K562 (cell line): Measurements from ENCODE around the gene SEMA3G. TPM values are rescaled to one million over a fixed set of nuclear protein-coding genes. Genes with fewer than 3 reads are reported as not detected.

Experiments used
- DEAF1 ChIP-seq: fragments of 450-650 bp; formaldehyde crosslinking; IDR thresholded peaks from 2 replicates; pipeline ENCODE4 v1.4.0; 2020; ENCODE audit warnings: mild to moderate bottlenecking, moderate library complexity
- E2F6 ChIP-seq, 2 experiments: IDR thresholded peaks; 2 replicates each; pipeline ENCODE4 v1.6.1; 2011; ENCODE audit warnings: borderline replicate concordance in 1 of 2, control low read depth in 1 of 2, low read depth in 1 of 2, low read length in 1 of 2, mild to moderate bottlenecking in 1 of 2, mixed read lengths in 1 of 2, moderate library complexity in 1 of 2; ENCODE audit not compliant: insufficient read depth in 1 of 2, insufficient read length in 1 of 2, poor library complexity in 1 of 2, severe bottlenecking in 1 of 2; ENCODE audit errors: extremely low read depth in 1 of 2
- L3MBTL2 ChIP-seq: fragments of 450-650 bp; IDR thresholded peaks from 2 replicates; pipeline ENCODE4 v1.6.1; 2016; ENCODE audit warnings: mild to moderate bottlenecking, moderate library complexity
- LARP7 ChIP-seq: fragments of 450-650 bp; IDR thresholded peaks from 2 replicates; pipeline ENCODE4 v1.6.1; 2016
- MAFF ChIP-seq: IDR thresholded peaks from 2 replicates; pipeline ENCODE4 v1.6.1; 2012; ENCODE audit warnings: low read length, improper control_type of control experiment
- NFE2 ChIP-seq: IDR thresholded peaks from 2 replicates; pipeline ENCODE4 v1.6.1; 2014; ENCODE audit warnings: antibody characterized with exemption, low read depth
- NR2C2 ChIP-seq, 2 experiments: fragments of 200-800 bp in 1 of 2; sonication (Bioruptor generic) in 1 of 2; sonication (generic) in 1 of 2; formaldehyde crosslinking in 1 of 2; IDR thresholded peaks; 2 replicates each; pipeline versions ENCODE4 v1.6.1 to v1.8.0; 2016 to 2022; ENCODE audit warnings: mild to moderate bottlenecking in 1 of 2, missing compliant biosample characterization in 1 of 2, missing genetic modification characterization in 1 of 2, missing genetic modification reagents in 1 of 2
- RAD21 ChIP-seq, 2 experiments: fragments of 250-450 bp in 1 of 2; fragments of 450-650 bp in 1 of 2; sonication (Bioruptor Pico) in 1 of 2; formaldehyde crosslinking in 1 of 2; IDR thresholded peaks in 1 of 2; conservative IDR thresholded peaks in 1 of 2; 2 replicates each; pipeline versions ENCODE4 v1.4.0 to v1.8.0; 2020 to 2022; ENCODE audit warnings: mild to moderate bottlenecking in 2 of 2, moderate library complexity in 1 of 2
- RCOR1 ChIP-seq, 2 experiments: IDR thresholded peaks; 2 replicates each; pipeline ENCODE4 v1.6.1; 2012; ENCODE audit warnings: low read depth in 2 of 2, low read length in 2 of 2, borderline replicate concordance in 1 of 2, improper control_type of control experiment in 1 of 2
- SP1 ChIP-seq: sonication (generic); formaldehyde crosslinking; IDR thresholded peaks from 2 replicates; pipeline ENCODE4 v1.8.1; 2022; ENCODE audit warnings: mild to moderate bottlenecking, missing genetic modification reagents
- ZNF436 ChIP-seq: fragments of 250-450, 450-650 bp; sonication (Bioruptor Pico); formaldehyde crosslinking; IDR thresholded peaks from 2 replicates; pipeline ENCODE4 v1.7.0; 2020; ENCODE audit warnings: mild to moderate bottlenecking
- polyA plus RNA-seq, 8 experiments: library from polyadenylated mRNA; depleted of rRNA in 4 of 8; stranded (reverse) in 5 of 8; unstranded in 3 of 8; fragments of >200 nt; fragmentation: Nextera tagmentation in 2 of 8; fragmentation: Illumina TruSeq in 1 of 8; extraction: Ambion mirVana in 2 of 8; extraction: Trizol in 1 of 8; gene quantifications; 2 replicates each; pipeline versions ENCODE4 v1.2.1 to v1.2.3, GENCODE V29; 2011 to 2014; ENCODE audit warnings: inconsistent platforms in 1 of 8, missing spikeins in 1 of 8
- total RNA-seq, 7 experiments: library from RNA; depleted of rRNA in 6 of 7; stranded (reverse); fragments of >200 nt in 6 of 7; fragmentation: Illumina TruSeq in 2 of 7; extraction: Trizol in 2 of 7; gene quantifications; 2 replicates each; pipeline versions ENCODE4 v1.2.1 to v1.2.3, GENCODE V29; 2011 to 2021; ENCODE audit warnings: low replicate concordance in 1 of 7
- TF ChIP-seq, protein P1 (sequence below), 2 experiments: fragments of 450-650 bp; formaldehyde crosslinking in 1 of 2; IDR thresholded peaks; 2 replicates each; pipeline versions ENCODE4 v1.4.0 to v1.6.1; 2014 to 2020; ENCODE audit warnings: mild to moderate bottlenecking in 2 of 2, borderline replicate concordance in 1 of 2, low read depth in 1 of 2

Gene SEMA3G
- total and polyA plus RNA-seq, 9 of the 15 experiments (the other 6 are each of a cell fraction or from before 2014, with no cell fraction given) = 0.04 to 0.07 (median 0.05) TPM; not detected in 6

- TF ChIP-seq SP1 (CRISPR knock-in tag) = peak; percentile 41; the same call in 1 of the 2 replicates
- peak; percentile 25; the same call in 1 of the 2 replicates for TF ChIP-seq MAFF
- TF ChIP-seq L3MBTL2 = peak; percentile 32; the same call in 1 of the 2 replicates
- peak; percentile 44; the same call in 1 of the 2 replicates for TF ChIP-seq NFE2
- TF ChIP-seq, protein P1, sequence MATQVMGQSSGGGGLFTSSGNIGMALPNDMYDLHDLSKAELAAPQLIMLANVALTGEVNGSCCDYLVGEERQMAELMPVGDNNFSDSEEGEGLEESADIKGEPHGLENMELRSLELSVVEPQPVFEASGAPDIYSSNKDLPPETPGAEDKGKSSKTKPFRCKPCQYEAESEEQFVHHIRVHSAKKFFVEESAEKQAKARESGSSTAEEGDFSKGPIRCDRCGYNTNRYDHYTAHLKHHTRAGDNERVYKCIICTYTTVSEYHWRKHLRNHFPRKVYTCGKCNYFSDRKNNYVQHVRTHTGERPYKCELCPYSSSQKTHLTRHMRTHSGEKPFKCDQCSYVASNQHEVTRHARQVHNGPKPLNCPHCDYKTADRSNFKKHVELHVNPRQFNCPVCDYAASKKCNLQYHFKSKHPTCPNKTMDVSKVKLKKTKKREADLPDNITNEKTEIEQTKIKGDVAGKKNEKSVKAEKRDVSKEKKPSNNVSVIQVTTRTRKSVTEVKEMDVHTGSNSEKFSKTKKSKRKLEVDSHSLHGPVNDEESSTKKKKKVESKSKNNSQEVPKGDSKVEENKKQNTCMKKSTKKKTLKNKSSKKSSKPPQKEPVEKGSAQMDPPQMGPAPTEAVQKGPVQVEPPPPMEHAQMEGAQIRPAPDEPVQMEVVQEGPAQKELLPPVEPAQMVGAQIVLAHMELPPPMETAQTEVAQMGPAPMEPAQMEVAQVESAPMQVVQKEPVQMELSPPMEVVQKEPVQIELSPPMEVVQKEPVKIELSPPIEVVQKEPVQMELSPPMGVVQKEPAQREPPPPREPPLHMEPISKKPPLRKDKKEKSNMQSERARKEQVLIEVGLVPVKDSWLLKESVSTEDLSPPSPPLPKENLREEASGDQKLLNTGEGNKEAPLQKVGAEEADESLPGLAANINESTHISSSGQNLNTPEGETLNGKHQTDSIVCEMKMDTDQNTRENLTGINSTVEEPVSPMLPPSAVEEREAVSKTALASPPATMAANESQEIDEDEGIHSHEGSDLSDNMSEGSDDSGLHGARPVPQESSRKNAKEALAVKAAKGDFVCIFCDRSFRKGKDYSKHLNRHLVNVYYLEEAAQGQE (IDR thresholded peaks at IDR 0.05; ENCODE audit: borderline replicate concordance) = peak; percentile 78
- TF ChIP-seq, protein P1 (CRISPR knock-in tag; IDR thresholded peaks at IDR 0.05; ENCODE audit: low read depth) = no peak
- TF ChIP-seq RCOR1 (IDR thresholded peaks at IDR 0.05; ENCODE audit: borderline replicate concordance in 1 of 2, low read depth in 2 of 2, low read length in 2 of 2) = peak in 1 of 2 experiments; percentile 34; a peak in 1 of 4 replicates
- peak; percentile 87 to 88 for TF ChIP-seq RAD21 (CRISPR knock-in tag; conservative IDR thresholded peaks at IDR 0.05 in 1 of 2, IDR thresholded peaks at IDR 0.05 in 1 of 2)
- peak; percentile 35; the same call in 1 of the 2 replicates for TF ChIP-seq NR2C2 (CRISPR knock-in tag; IDR thresholded peaks at IDR 0.05)
- TF ChIP-seq NR2C2 (tag; IDR thresholded peaks at IDR 0.05) = no peak
- TF ChIP-seq E2F6 (IDR thresholded peaks at IDR 0.05; ENCODE audit: borderline replicate concordance in 1 of 2, extremely low read depth in 1 of 2, insufficient read depth in 1 of 2, insufficient read length in 1 of 2, low read depth in 1 of 2, low read length in 1 of 2, poor library complexity in 1 of 2, severe bottlenecking in 1 of 2) = peak; percentile 34 to 52
- TF ChIP-seq ZNF436 (CRISPR knock-in tag) = 0 out of 2 replicates have a peak, but pooled peaks have one; percentile 50
- peak; percentile 59 for TF ChIP-seq DEAF1 (CRISPR knock-in tag)
- no peak for TF ChIP-seq LARP7
These were observed 2.0 kb upstream of the SEMA3G start (continued) for GRCh38 chr3:52446631-52447511.
